Progenitor cell of endocrine pancreas (in vitro differentiated cells): ENCODE data around the gene NRG2. TPM values are rescaled to one million over a fixed set of nuclear protein-coding genes. Genes with fewer than 3 reads are reported as not detected.

Experiments
- DNase-seq: peaks from one replicate; pipeline ENCODE4 v3.0.0; 2021; ENCODE audit warnings: low spot score; ENCODE audit not compliant: unreplicated experiment
- H3K27ac Mint-ChIP-seq: 2 replicates; pipeline ENCODE4 v1.8.0; 2021; ENCODE audit warnings: mild to moderate bottlenecking, moderate library complexity, mixed read lengths
- H3K27me3 Mint-ChIP-seq: 2 replicates; pipeline ENCODE4 v1.8.0; 2021; ENCODE audit warnings: mixed read lengths
- H3K36me3 Mint-ChIP-seq: 2 replicates; pipeline ENCODE4 v1.8.0; 2022; ENCODE audit warnings: mixed read lengths; ENCODE audit not compliant: insufficient read depth
- H3K4me1 Mint-ChIP-seq: 2 replicates; pipeline ENCODE4 v1.8.0; 2021; ENCODE audit warnings: low read depth, mixed read lengths
- H3K4me3 Mint-ChIP-seq: 2 replicates; pipeline ENCODE4 v1.8.0; 2021; ENCODE audit warnings: low read depth, mild to moderate bottlenecking, moderate library complexity, mixed read lengths
- H3K9me3 Mint-ChIP-seq: 2 replicates; pipeline ENCODE4 v1.8.0; 2021; ENCODE audit warnings: low read depth, mixed read lengths
- total RNA-seq: library from RNA; stranded (reverse); gene quantifications from 2 replicates; pipeline ENCODE4 v1.2.1, GENCODE V29; 2021
- TF ChIP-seq, protein P1 (sequence below): fragments of 200-600 bp; sonication (generic); IDR thresholded peaks from one replicate; pipeline ENCODE4 v1.5.0; 2021; ENCODE audit warnings: antibody characterized with exemption, mild to moderate bottlenecking; ENCODE audit not compliant: unreplicated experiment

Gene NRG2
- total RNA-seq, 1 donor from 2014 or later = 5.5 TPM

DNA sequence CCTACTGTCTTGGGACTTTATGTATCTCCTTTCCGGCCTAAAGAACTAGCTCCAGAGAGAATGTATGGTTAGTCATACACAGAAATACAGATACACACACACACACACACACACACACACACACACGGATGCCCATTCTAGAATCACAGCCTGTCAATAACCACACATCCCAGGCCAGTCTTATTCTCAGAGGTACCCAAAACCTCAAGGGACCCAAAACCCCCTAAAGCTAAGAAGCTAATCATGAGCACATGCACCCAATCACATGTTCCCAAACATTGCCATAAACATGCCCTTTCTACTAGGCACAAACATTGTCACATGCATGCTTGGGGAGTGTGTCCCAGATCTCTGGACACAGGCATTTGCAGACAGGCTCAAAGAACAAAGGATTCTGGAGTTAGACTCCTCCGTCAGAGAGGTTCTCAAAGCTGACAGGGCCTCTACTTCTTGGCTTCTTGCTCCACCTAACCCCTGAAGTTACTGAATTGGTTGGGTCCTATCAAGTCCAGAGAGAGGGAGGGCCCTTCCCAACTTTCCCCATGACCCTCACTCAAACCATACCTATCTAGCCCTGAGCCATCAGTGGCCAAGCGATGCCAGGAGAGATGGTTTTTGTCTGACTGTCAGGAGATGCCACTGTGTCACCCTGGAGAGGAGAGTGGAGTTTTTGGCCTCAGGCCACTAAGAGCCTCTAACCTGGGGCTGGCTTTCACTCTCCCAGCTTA is 78.7 kb downstream of the NRG2 start:
- no peak overlapping the region for H3K4me3 Mint-ChIP-seq
- TF ChIP-seq, protein P1, sequence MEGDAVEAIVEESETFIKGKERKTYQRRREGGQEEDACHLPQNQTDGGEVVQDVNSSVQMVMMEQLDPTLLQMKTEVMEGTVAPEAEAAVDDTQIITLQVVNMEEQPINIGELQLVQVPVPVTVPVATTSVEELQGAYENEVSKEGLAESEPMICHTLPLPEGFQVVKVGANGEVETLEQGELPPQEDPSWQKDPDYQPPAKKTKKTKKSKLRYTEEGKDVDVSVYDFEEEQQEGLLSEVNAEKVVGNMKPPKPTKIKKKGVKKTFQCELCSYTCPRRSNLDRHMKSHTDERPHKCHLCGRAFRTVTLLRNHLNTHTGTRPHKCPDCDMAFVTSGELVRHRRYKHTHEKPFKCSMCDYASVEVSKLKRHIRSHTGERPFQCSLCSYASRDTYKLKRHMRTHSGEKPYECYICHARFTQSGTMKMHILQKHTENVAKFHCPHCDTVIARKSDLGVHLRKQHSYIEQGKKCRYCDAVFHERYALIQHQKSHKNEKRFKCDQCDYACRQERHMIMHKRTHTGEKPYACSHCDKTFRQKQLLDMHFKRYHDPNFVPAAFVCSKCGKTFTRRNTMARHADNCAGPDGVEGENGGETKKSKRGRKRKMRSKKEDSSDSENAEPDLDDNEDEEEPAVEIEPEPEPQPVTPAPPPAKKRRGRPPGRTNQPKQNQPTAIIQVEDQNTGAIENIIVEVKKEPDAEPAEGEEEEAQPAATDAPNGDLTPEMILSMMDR = no peak
- H3K27me3 Mint-ChIP-seq = peaks cover 23% of the 10 kb centered on the region
- no peaks in the 10 kb centered on the region for H3K4me1 Mint-ChIP-seq
- no peaks in the 10 kb centered on the region for H3K9me3 Mint-ChIP-seq
- H3K36me3 Mint-ChIP-seq = no peaks in the 10 kb centered on the region
- DNase-seq = no peak
- no peak overlapping the region for H3K27ac Mint-ChIP-seq

DNA sequence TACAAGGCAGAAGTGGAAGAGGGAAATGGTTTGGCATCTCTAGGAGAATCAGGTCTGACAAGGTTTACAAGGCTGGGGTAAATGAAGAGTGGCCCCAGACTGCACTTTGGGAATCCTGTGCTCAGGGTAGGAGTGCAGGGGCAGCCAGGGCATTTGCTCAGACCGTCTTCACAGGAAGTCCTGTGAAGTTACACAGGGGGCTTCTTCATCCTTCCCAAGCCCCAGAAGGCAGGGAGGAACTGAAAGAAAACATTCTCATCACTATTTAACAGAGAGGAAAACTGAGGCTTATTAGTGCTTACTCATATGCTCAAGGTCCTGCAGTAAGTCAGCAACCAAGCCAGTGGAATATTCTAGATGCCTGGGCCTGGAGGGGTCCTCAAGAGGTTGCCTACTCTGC is 80.7 kb downstream of the NRG2 start:
- no peak for DNase-seq
- no peak overlapping the region for H3K27ac Mint-ChIP-seq
- TF ChIP-seq, protein P1 = no peak
- no peaks in the 10 kb centered on the region for H3K4me1 Mint-ChIP-seq
- H3K4me3 Mint-ChIP-seq = no peak overlapping the region
- peaks cover 17% of the 10 kb centered on the region for H3K27me3 Mint-ChIP-seq
- H3K9me3 Mint-ChIP-seq = no peaks in the 10 kb centered on the region
- no peaks in the 10 kb centered on the region for H3K36me3 Mint-ChIP-seq

DNA sequence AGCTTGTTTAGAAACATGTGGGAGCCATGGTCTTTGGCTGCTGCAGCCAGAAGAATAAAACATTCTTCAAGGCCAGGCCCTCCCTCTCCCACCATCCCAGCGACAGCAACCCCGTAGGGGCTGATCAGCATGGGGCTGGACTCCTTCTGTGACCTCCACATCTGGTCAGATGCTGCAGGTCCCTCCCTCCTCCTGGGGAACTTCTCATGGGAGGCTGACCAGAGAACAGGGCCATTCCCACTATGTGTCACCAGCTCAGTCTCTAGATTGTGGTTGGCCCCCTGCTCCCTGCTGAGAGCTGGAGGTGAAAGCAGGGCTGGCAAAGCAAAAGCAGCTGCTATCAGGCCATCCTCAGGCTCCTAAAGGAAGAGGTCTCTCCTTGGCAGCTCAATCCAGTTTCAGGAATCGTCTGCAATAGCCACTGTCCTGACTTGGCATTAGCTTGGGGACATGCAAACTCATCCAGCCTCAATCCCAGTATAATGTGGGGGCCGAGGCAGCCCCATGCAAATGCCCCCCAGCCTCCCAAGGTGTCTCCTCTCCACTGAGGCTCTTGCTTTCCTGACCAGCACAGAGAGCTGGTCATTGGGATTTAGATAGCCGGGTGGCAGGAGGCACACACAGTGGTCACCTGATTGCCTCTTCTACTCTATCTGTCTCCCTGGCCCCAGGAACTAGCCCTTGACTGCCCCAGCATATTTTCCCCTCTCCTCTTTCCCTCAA is 81.5 kb downstream of the NRG2 start:
- Mint-ChIP-seq H3K27ac (no peak overlapping the region), H3K4me3 (no peak overlapping the region), H3K9me3 (no peaks in the 10 kb centered on the region), H3K4me1 (no peaks in the 10 kb centered on the region), H3K27me3 (peaks cover 17% of the 10 kb centered on the region), H3K36me3 (no peaks in the 10 kb centered on the region)
- no peak for DNase-seq
- TF ChIP-seq, protein P1 = no peak

DNA sequence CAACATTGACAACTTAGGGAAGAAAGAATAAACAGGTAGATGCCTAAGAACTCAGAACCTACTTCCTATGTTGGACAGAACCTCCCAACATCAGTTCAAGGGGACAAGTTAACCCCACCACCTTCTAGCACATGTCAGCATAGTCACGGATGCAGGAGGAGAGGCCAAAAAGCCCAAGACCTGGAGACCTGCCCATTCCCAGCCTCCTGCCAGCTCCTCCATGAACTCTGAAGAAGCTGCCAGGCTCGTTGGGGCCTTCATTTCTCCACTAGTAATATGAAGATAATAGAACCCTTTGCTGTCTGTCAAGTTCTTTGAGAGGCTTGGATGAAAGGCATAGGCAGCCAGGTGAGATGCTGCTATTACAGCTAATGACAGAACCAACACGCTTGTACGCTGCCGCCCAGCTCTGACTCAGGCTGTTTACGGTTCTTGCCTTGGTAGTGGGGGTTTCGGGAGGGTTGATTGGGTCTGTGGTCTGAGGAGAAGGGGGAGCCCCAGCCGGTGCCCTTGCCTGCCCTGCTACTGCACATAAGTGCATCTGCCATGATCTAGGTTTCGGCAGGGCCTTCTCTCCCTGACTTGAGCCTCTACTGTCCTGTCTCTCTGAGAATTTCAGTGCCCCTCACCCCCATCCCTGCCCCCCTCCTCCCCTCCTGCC is 82.2 kb downstream of the NRG2 start:
- no peak for DNase-seq
- no peak overlapping the region for H3K27ac Mint-ChIP-seq
- H3K4me1 Mint-ChIP-seq = no peaks in the 10 kb centered on the region
- H3K9me3 Mint-ChIP-seq = no peaks in the 10 kb centered on the region
- TF ChIP-seq, protein P1 = no peak
- no peak overlapping the region for H3K4me3 Mint-ChIP-seq
- H3K36me3 Mint-ChIP-seq = no peaks in the 10 kb centered on the region
- H3K27me3 Mint-ChIP-seq = peaks cover 13% of the 10 kb centered on the region

DNA sequence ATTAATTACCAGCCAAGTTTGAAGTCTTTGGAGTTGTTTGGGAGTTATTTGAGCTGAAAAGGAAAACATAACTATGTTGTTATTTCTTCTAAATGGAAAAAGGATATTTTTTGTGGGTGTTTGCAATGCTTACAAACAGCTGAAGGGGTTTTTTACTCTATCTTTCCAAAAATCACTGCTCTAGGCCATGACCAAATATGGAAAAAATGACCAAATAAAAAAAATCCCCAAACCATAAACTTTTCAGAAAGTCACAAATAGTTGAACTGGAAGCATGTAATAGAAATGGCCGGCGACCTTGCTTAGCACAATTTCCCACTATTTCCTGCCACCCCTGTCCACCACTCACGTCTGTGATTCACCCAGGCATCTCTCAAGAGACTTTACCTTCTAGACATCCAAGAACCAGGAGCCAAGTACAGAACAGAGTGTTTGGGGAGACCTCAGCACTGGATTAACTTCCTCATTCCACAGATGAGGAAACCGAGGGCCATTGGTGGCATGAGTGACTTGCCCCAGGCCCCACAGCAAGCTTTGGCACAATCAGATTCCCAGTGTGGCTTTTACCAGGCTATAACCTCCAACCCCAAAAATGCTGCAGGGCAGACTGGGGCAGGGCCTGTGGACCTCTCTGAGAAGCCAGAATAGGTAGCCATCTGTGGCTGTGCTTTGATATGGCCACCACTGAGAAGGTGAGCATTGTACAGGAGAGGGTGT is 84.5 kb downstream of the NRG2 start:
- H3K9me3 Mint-ChIP-seq = no peaks in the 10 kb centered on the region
- H3K27me3 Mint-ChIP-seq = peaks cover 14% of the 10 kb centered on the region
- TF ChIP-seq, protein P1 = no peak
- no peak overlapping the region for H3K27ac Mint-ChIP-seq
- peaks cover 3% of the 10 kb centered on the region for H3K4me1 Mint-ChIP-seq
- no peak overlapping the region for H3K4me3 Mint-ChIP-seq
- DNase-seq = no peak
- H3K36me3 Mint-ChIP-seq = no peaks in the 10 kb centered on the region
